Endothelial cell of umbilical vein (primary cell): ENCODE measurements around the gene IFI27.

Experiments
- MYC ChIP-seq: IDR thresholded peaks from one replicate; pipeline ENCODE4 v1.6.1; 2011; ENCODE audit warnings: mild to moderate bottlenecking, low read depth, low read length
- POLR2AphosphoS5 ChIP-seq: IDR thresholded peaks from 2 replicates; pipeline ENCODE4 v1.6.1; 2012; ENCODE audit warnings: low read depth, mild to moderate bottlenecking, control low read depth, low read length, moderate library complexity; ENCODE audit not compliant: insufficient read depth
- TF ChIP-seq, protein P1 (sequence below), 2 donors: IDR thresholded peaks; 1 replicate in 1 of 2; 2 replicates in 1 of 2; pipeline ENCODE4 v1.5.1; 2011; ENCODE audit warnings: low read length in 2 of 2, mild to moderate bottlenecking in 2 of 2, moderate library complexity in 2 of 2, control low read depth in 1 of 2, inconsistent platforms in 1 of 2, low read depth in 1 of 2; ENCODE audit not compliant: insufficient read depth in 1 of 2; ENCODE audit errors: extremely low read depth in 1 of 2

DNA sequence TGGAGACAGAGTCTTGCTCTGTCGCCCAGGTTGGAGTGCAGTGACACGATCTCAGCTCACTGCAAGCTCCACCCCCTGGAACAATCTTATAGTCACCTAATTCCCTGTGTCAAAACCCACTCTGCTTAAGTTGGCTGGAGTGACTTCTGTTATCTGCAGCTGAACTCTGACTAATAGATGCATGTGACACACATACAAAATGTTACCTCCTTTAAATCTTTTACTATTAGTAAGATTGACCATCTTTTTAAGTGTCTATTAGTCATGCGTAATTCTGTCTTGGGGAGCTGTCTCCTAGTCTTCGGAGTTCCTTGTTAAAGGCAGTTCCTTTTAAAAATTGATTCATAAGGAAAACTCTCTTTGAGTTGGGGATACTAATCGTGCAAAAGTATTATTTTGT, 22.0 kb upstream of the IFI27 start:
- TF ChIP-seq, protein P1, sequence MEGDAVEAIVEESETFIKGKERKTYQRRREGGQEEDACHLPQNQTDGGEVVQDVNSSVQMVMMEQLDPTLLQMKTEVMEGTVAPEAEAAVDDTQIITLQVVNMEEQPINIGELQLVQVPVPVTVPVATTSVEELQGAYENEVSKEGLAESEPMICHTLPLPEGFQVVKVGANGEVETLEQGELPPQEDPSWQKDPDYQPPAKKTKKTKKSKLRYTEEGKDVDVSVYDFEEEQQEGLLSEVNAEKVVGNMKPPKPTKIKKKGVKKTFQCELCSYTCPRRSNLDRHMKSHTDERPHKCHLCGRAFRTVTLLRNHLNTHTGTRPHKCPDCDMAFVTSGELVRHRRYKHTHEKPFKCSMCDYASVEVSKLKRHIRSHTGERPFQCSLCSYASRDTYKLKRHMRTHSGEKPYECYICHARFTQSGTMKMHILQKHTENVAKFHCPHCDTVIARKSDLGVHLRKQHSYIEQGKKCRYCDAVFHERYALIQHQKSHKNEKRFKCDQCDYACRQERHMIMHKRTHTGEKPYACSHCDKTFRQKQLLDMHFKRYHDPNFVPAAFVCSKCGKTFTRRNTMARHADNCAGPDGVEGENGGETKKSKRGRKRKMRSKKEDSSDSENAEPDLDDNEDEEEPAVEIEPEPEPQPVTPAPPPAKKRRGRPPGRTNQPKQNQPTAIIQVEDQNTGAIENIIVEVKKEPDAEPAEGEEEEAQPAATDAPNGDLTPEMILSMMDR (IDR thresholded peaks at IDR 0.05; ENCODE audit: extremely low read depth in 1 of 2, insufficient read depth in 1 of 2, low read depth in 1 of 2, low read length in 2 of 2), result no peak
- no peak for TF ChIP-seq POLR2AphosphoS5
- TF ChIP-seq MYC, result no peak
